ENCODE results near the gene LRRC14B. TPM values are rescaled to one million over a fixed set of nuclear protein-coding genes. Genes with fewer than 3 reads are reported as not detected.
"Not testable (repeated sequence)": the region's sequence is repeated elsewhere in the genome, so short reads cannot be mapped to it uniquely, and the experiment has no call there.

LRRC14B gene
- total RNA-seq, 1 experiment from 2014 or later, result 0.82 TPM

DNA sequence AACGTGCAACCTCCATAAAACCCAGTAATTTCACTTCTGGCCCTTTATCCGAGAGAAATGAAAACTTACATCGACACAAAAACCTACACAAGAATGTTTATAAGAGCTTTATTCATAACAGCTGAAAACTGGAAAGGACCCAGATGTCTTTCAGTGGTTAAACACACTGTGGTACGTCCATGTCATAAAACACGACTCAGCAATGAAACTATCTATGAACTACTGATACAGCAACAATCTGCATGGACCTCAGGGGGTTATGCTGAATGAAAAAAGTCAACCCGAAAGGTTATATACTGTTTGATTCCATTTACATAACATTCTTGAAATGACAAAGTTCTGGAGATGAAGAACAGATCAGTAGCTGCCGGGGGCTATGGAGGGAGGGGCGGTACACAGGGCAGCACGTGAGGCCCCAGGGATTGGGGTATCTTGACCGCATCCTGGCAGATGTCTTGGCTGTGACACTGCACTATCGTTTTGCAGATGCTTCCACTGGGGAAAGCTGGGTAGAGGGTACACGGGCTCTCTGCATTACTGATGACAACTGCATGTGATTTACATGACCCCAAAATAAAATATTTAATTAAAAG lies 22.6 kb downstream of the LRRC14B start:
- BruUV-seq (replicated peaks), result no TSS peak
- H3K27ac ChIP-seq (ENCODE audit: low read length), result no peak overlapping the region

DNA sequence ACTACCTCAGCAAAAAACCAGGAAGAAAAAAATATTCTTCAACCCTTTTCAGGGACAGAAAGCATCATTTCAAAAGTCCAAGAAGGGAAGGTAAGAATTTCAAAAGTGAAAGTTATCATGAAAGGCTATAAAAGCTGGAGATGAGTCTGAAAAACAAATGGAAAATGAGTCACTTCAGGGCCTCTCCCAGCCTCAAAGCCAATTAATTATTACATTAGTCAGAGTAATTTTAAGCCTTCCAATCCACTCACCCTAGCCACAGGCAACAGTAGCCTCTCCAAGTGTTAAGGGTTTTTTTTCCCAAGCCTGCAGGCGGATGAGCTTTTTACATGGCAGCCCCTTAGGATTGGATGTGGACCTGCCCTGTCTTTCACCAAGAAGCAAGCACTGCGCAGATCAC lies 24.0 kb downstream of the LRRC14B start:
- CTCF ChIA-PET; H3K4me3 ChIP-seq (ENCODE audit: low read depth in 2 of 2, low read length in 2 of 2); intact Hi-C loops (cut with micrococcal nuclease; ENCODE audit: unreplicated experiment); POLR2A ChIA-PET; H3K27ac ChIP-seq (ENCODE audit: low read length); H3K9me3 ChIP-seq (ENCODE audit: control insufficient read depth, insufficient read depth, low read depth, low read length); H3K27me3 ChIP-seq (ENCODE audit: control insufficient read depth, insufficient read depth, low read length); BruUV-seq (replicated peaks); H3K36me3 ChIP-seq (ENCODE audit: control insufficient read depth, insufficient read depth, low read length); DNase-seq (ENCODE audit: low read depth, low spot score); ATAC-seq; in situ Hi-C loops (cut with HindIII; ENCODE audit: low pct_unique_long_range_greater_than_20kb, low sequenced_read_pairs); H3K4me1 ChIP-seq (ENCODE audit: control insufficient read depth, insufficient read depth, low read length): not testable (repeated sequence)

More for the DNA sequence above, 22.6 kb downstream of the LRRC14B start:
- ATAC-seq, result no peak
- H3K36me3 ChIP-seq (ENCODE audit: control insufficient read depth, insufficient read depth, low read length), result no peaks in the 10 kb centered on the region; the same call in 1 of the 2 replicates
- TF ChIP-seq SIN3A (IDR thresholded peaks at IDR 0.05; ENCODE audit: borderline replicate concordance, insufficient read depth, low read depth, low read length), result no peak
- no peak for TF ChIP-seq TCF7L2 (IDR thresholded peaks at IDR 0.05; ENCODE audit: low read depth, low read length)
- TF ChIP-seq POLR2AphosphoS5 (IDR thresholded peaks at IDR 0.05; ENCODE audit: low read depth, low read length), result no peak
- TF ChIP-seq, protein P1, sequence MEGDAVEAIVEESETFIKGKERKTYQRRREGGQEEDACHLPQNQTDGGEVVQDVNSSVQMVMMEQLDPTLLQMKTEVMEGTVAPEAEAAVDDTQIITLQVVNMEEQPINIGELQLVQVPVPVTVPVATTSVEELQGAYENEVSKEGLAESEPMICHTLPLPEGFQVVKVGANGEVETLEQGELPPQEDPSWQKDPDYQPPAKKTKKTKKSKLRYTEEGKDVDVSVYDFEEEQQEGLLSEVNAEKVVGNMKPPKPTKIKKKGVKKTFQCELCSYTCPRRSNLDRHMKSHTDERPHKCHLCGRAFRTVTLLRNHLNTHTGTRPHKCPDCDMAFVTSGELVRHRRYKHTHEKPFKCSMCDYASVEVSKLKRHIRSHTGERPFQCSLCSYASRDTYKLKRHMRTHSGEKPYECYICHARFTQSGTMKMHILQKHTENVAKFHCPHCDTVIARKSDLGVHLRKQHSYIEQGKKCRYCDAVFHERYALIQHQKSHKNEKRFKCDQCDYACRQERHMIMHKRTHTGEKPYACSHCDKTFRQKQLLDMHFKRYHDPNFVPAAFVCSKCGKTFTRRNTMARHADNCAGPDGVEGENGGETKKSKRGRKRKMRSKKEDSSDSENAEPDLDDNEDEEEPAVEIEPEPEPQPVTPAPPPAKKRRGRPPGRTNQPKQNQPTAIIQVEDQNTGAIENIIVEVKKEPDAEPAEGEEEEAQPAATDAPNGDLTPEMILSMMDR (IDR thresholded peaks at IDR 0.05), result no peak
- TF ChIP-seq, protein P2, sequence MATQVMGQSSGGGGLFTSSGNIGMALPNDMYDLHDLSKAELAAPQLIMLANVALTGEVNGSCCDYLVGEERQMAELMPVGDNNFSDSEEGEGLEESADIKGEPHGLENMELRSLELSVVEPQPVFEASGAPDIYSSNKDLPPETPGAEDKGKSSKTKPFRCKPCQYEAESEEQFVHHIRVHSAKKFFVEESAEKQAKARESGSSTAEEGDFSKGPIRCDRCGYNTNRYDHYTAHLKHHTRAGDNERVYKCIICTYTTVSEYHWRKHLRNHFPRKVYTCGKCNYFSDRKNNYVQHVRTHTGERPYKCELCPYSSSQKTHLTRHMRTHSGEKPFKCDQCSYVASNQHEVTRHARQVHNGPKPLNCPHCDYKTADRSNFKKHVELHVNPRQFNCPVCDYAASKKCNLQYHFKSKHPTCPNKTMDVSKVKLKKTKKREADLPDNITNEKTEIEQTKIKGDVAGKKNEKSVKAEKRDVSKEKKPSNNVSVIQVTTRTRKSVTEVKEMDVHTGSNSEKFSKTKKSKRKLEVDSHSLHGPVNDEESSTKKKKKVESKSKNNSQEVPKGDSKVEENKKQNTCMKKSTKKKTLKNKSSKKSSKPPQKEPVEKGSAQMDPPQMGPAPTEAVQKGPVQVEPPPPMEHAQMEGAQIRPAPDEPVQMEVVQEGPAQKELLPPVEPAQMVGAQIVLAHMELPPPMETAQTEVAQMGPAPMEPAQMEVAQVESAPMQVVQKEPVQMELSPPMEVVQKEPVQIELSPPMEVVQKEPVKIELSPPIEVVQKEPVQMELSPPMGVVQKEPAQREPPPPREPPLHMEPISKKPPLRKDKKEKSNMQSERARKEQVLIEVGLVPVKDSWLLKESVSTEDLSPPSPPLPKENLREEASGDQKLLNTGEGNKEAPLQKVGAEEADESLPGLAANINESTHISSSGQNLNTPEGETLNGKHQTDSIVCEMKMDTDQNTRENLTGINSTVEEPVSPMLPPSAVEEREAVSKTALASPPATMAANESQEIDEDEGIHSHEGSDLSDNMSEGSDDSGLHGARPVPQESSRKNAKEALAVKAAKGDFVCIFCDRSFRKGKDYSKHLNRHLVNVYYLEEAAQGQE (IDR thresholded peaks at IDR 0.05; ENCODE audit: insufficient read depth in 1 of 2, low read depth in 2 of 2, low read length in 1 of 2), result no peak
- POLR2A ChIA-PET, result no interaction called here
- no peak for DNase-seq (ENCODE audit: low read depth, low spot score)
- H3K4me1 ChIP-seq (ENCODE audit: control insufficient read depth, insufficient read depth, low read length), result peaks cover 3% of the 10 kb centered on the region; the same call in 1 of the 2 replicates
- CTCF ChIA-PET, result no interaction called here
- no peaks in the 10 kb centered on the region for H3K9me3 ChIP-seq (ENCODE audit: control insufficient read depth, insufficient read depth, low read depth, low read length)
- in situ Hi-C loops (cut with HindIII; ENCODE audit: low pct_unique_long_range_greater_than_20kb, low sequenced_read_pairs) (no loop called here), intact Hi-C loops (cut with micrococcal nuclease; ENCODE audit: unreplicated experiment) (no loop called here)
- no peak overlapping the region for H3K4me3 ChIP-seq (ENCODE audit: low read depth in 2 of 2, low read length in 2 of 2)
- H3K27me3 ChIP-seq (ENCODE audit: control insufficient read depth, insufficient read depth, low read length), result no peaks in the 10 kb centered on the region

GRCh38 chr5:216076-216475 lies 24.8 kb downstream of the LRRC14B start:
- H3K9me3 ChIP-seq (ENCODE audit: control insufficient read depth, insufficient read depth, low read depth, low read length); DNase-seq (ENCODE audit: low read depth, low spot score); in situ Hi-C loops (cut with HindIII; ENCODE audit: low pct_unique_long_range_greater_than_20kb, low sequenced_read_pairs); H3K4me3 ChIP-seq (ENCODE audit: low read depth in 2 of 2, low read length in 2 of 2); CTCF ChIA-PET; ATAC-seq; BruUV-seq (replicated peaks); H3K27ac ChIP-seq (ENCODE audit: low read length); POLR2A ChIA-PET; H3K36me3 ChIP-seq (ENCODE audit: control insufficient read depth, insufficient read depth, low read length); intact Hi-C loops (cut with micrococcal nuclease; ENCODE audit: unreplicated experiment); H3K27me3 ChIP-seq (ENCODE audit: control insufficient read depth, insufficient read depth, low read length): not testable (repeated sequence)
- peaks cover 10% of the 10 kb centered on the region for H3K4me1 ChIP-seq (ENCODE audit: control insufficient read depth, insufficient read depth, low read length)
